KG1 (cell line): ENCODE data around the gene FCGR1A.
"Not testable (repeated sequence)": the region's sequence is repeated elsewhere in the genome, so short reads cannot be mapped to it uniquely, and the experiment has no call there.

Experiments used
- DNase-seq: peaks from one replicate; lab custom pipeline; 2025; lab: John Stamatoyannopoulos, UW

The FCGR1A gene

DNA sequence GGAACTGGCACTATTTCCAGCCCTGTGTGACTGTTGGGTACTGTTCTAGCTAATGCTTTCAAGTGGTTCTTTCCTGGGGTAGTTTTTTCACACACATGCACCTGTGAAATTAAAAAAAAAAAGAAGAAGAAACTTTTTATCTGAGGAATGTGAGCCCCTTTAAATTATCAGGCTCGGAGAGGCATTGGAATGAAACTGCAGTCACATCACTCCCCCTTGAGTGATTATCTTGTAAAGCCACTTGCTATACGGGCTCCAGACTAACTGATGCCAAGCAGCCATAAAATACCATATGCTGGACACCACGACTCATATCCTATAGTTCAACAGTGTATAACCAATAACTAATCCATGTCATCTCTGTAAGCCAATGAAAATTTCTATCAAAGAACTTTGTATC is 5.4 kb upstream of the FCGR1A start:
- not testable (repeated sequence) for DNase-seq

DNA sequence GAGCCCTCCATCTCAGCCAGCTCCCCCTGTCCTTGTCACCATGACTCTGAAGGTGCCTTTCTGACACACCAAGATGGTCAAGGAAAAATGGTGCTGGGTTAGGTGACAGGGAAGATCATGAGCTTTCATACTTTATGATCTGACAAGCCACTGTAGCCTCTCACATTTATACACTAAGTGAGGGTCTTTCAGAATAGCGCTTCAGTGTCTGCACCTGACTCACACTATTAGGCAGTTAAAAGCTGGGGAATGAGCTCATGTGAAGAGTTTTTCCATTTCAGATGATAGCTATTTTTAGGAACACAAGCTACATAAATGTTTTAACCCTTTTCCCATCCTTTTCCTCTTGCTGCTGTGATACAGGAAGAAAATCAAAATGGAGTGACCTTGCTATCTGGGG is 4.2 kb upstream of the FCGR1A start:
- not testable (repeated sequence) for DNase-seq

DNA sequence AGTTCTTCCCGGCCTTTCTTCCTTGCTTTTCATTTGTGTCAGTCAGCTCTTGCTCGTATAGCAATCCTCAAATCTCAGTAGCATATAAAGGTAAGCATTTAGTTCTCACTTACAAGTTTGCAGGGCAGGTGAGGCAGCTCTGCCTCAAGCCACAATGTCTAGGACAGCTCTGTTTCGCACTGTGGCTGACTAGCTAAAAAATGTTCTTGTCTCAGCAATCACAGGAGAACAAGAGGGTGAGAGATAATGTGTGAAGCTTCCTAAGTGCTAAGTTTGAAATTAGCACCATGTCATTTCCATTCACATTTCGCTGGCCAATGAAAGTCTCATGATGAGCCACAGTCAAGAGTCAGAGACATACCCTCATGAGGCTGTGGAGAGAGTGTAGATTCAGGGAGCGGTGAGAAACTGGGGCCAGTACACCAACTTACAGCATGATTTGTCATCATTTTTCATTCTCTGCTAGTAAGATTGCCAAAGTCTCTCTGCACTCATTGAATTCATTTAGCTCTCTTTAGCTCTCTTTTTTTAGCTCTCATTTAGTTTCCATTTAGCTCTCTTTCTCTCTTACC is 995 bp upstream of the FCGR1A start:
- not testable (repeated sequence) for DNase-seq

- not testable (repeated sequence) for DNase-seq
These were observed 795 bp downstream of the FCGR1A start for GRCh38 chr1:149783289-149783688.

- DNase-seq, result not testable (repeated sequence)
These were observed 1.4 kb downstream of the FCGR1A start for GRCh38 chr1:149783868-149784267.

GRCh38 chr1:149787688-149788451 is 5.4 kb downstream of the FCGR1A start:
- DNase-seq, result not testable (repeated sequence)

- DNase-seq, result not testable (repeated sequence)
These were observed 10.0 kb downstream of the FCGR1A start for GRCh38 chr1:149792502-149792901.

- peak; percentile 27 for DNase-seq
These were observed 10.5 kb downstream of the FCGR1A start for GRCh38 chr1:149792912-149793515.

DNA sequence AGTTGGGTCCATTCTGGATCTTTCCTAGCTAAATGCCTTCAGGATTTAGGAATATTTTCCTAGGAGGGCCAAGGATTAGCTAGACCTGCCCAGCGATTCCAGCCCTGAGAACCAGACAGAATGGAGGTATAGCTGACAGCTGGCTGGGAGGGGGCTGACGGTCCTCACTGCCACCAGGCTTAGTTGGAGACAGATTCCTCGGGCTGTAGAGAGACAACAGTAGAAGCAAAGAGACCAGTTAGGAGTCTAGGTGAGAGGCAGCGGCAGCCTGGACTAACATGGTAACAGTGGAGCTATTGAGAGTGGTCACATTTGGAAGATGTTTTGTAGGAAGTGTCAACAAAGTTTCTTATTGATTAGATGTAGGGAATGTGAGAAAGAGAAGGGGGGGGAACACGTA is 11.4 kb downstream of the FCGR1A start:
- not testable (repeated sequence) for DNase-seq

- not testable (repeated sequence) for DNase-seq
These were observed 19.1 kb downstream of the FCGR1A start for GRCh38 chr1:149801628-149802027.

- not testable (repeated sequence) for DNase-seq
These were observed 22.1 kb downstream of the FCGR1A start for GRCh38 chr1:149804417-149805080.

GRCh38 chr1:149810697-149811405 is 28.4 kb downstream of the FCGR1A start:
- not testable (repeated sequence) for DNase-seq

DNA sequence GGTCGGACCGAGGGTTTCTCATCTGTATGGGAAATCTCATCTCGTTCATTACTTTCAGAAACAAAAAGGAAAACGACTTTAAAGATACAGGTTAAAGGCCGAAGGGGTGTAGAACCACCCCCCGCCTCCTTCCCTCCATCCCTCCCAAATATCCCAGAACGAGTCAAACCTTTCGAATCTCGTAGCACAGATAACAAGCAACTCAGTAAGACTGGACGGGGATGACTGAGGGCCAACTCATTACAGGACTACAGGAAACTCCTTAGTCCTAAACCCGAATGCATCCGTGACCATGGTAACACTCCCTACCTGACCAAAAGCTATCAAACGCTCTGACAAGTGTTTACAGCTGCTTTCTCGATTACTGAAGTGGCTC is 29.0 kb downstream of the FCGR1A start:
- DNase-seq, result not testable (repeated sequence)

GRCh38 chr1:149811890-149812829 is 29.7 kb downstream of the FCGR1A start:
- peak; percentile 89 for DNase-seq

GRCh38 chr1:149812893-149813801 is 30.7 kb downstream of the FCGR1A start:
- DNase-seq, result not testable (repeated sequence)

- not testable (repeated sequence) for DNase-seq
These were observed 37.9 kb downstream of the FCGR1A start for GRCh38 chr1:149820387-149820786.

DNA sequence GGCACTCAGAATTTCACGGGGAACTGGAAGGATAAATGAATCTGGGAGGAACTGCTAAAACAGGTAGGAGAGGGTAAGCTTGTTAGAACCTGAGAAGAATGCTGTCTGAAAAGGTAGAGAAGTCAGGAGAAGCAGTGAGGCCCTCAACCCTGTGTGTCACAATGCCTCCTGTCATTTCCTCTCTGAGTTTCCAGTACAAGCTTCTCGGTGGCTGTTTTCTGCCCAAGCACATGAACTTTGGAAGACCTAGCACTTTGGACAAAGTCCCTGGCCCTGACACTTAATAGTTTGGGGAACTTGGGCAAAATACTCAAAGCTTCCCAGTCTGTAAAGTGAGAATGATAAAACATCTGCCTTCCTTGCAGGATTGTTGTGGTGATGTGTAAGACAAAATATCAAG is 44.1 kb downstream of the FCGR1A start:
- DNase-seq, result not testable (repeated sequence)

- not testable (repeated sequence) for DNase-seq
These were observed 49.3 kb downstream of the FCGR1A start for GRCh38 chr1:149831764-149832315.
